ENCODE measurements around the gene HIF3A. TPM values are rescaled to one million over a fixed set of nuclear protein-coding genes. Genes with fewer than 3 reads are reported as not detected.

Gene HIF3A
- total RNA-seq, 4 donors from 2014 or later: 18.4 to 262 (median 91.2) TPM

GRCh38 chr19:46298479-46299003, 1.7 kb downstream of the HIF3A start:
- peak overlapping the region; percentile 29 to 56 (median 33) for H3K4me3 ChIP-seq
- H3K27me3 ChIP-seq: no peaks in the 10 kb centered on the region
- peak in 1 of 3 donors; percentile 57 for DNase-seq
- no peaks in the 10 kb centered on the region for H3K36me3 ChIP-seq
- H3K9me3 ChIP-seq: no peaks in the 10 kb centered on the region
- peak overlapping the region; percentile 68 to 93 (median 86) for H3K27ac ChIP-seq
- TF ChIP-seq CTCF (IDR thresholded peaks at IDR 0.05) (no peak), POLR2A (IDR thresholded peaks at IDR 0.05) (no peak)
- H3K4me1 ChIP-seq: peaks cover 0 to 60% (median 8%) of the 10 kb centered on the region in 4 donors

GRCh38 chr19:46299004-46299509, 2.2 kb downstream of the HIF3A start:
- peak overlapping the region; percentile 29 to 56 (median 33) for H3K4me3 ChIP-seq
- TF ChIP-seq CTCF (IDR thresholded peaks at IDR 0.05) (no peak), POLR2A (IDR thresholded peaks at IDR 0.05) (peak in 1 of 2 donors; percentile 48)
- DNase-seq: peak; percentile 46 to 99 (median 94)
- H3K4me1 ChIP-seq: peaks cover 0 to 65% (median 8%) of the 10 kb centered on the region in 4 donors
- no peaks in the 10 kb centered on the region for H3K27me3 ChIP-seq
- H3K36me3 ChIP-seq: no peaks in the 10 kb centered on the region
- H3K27ac ChIP-seq: peak overlapping the region; percentile 68 to 93 (median 86)
- H3K9me3 ChIP-seq: no peaks in the 10 kb centered on the region

- H3K36me3 ChIP-seq: no peaks in the 10 kb centered on the region
- no peaks in the 10 kb centered on the region for H3K27me3 ChIP-seq
- no peaks in the 10 kb centered on the region for H3K9me3 ChIP-seq
- peaks cover 0 to 65% (median 8%) of the 10 kb centered on the region in 4 donors for H3K4me1 ChIP-seq
- peak overlapping the region in 1 of 4 donors; percentile 56 for H3K4me3 ChIP-seq
- TF ChIP-seq POLR2A (IDR thresholded peaks at IDR 0.05): no peak
- no peak for TF ChIP-seq CTCF (IDR thresholded peaks at IDR 0.05)
- peak in 1 of 3 donors; percentile 57 for DNase-seq
- peak overlapping the region; percentile 68 to 93 (median 86) for H3K27ac ChIP-seq
These were observed 2.9 kb downstream of the HIF3A start for GRCh38 chr19:46299695-46300094.

GRCh38 chr19:46303322-46303690, 6.5 kb downstream of the HIF3A start:
- no peaks in the 10 kb centered on the region for H3K9me3 ChIP-seq
- TF ChIP-seq POLR2A (IDR thresholded peaks at IDR 0.05): no peak
- TF ChIP-seq CTCF (IDR thresholded peaks at IDR 0.05): no peak
- peak overlapping the region in 2 of 4 donors; percentile 27 to 35 for H3K4me3 ChIP-seq
- H3K27me3 ChIP-seq: no peaks in the 10 kb centered on the region
- peak overlapping the region; percentile 38 to 81 (median 74) for H3K27ac ChIP-seq
- H3K36me3 ChIP-seq: peaks cover 0 to 24% (median 0%) of the 10 kb centered on the region in 3 donors
- H3K4me1 ChIP-seq: peaks cover 0 to 44% (median 1%) of the 10 kb centered on the region in 4 donors
- no peak for DNase-seq

- Histone ChIP-seq H3K27me3 (no peaks in the 10 kb centered on the region), H3K27ac (peak overlapping the region; percentile 38 to 81 (median 74)), H3K4me3 (peak overlapping the region in 2 of 4 donors; percentile 27 to 35), H3K9me3 (no peaks in the 10 kb centered on the region), H3K4me1 (peaks cover 0 to 39% (median 0%) of the 10 kb centered on the region in 4 donors), H3K36me3 (peaks cover 0 to 29% (median 0%) of the 10 kb centered on the region in 3 donors)
- DNase-seq: peak in 2 of 3 donors; percentile 94
- TF ChIP-seq CTCF (IDR thresholded peaks at IDR 0.05): no peak
- peak in 1 of 2 donors; percentile 78 for TF ChIP-seq POLR2A (IDR thresholded peaks at IDR 0.05)
These were observed 7.0 kb downstream of the HIF3A start for GRCh38 chr19:46303691-46304397.
